Panc1 (cell line): ENCODE measurements around the gene ARCN1. TPM values are rescaled to one million over a fixed set of nuclear protein-coding genes. Genes with fewer than 3 reads are reported as not detected.
"Not testable (repeated sequence)": the region's sequence is repeated elsewhere in the genome, so short reads cannot be mapped to it uniquely, and the experiment has no call there.

ENCODE experiments used
- ATAC-seq: fragments of 200-7000 bp; cut with Tn5 transposase; 2 replicates; pipeline ENCODE4 v1.9.1; 2020; ENCODE audit warnings: mild to moderate bottlenecking, moderate library complexity
- BruUV-seq: library from RNA; stranded (reverse); fragments of 400-500 nt; replicated peaks from 2 replicates; lab custom pipeline; 2021; lab: Mats Ljungman, UMichigan
- CTCF ChIA-PET: fragments of 300-600 bp; sonication (Branson Sonifier 250); formaldehyde crosslinking; loops from one replicate; lab custom pipeline; 2022; ENCODE audit warnings: antibody characterized with exemption; lab: Charles Lee
- POLR2A ChIA-PET: fragments of 300-600 bp; sonication (Branson Sonifier 250); formaldehyde crosslinking; loops from one replicate; lab custom pipeline; 2022; ENCODE audit warnings: antibody characterized with exemption; lab: Charles Lee
- DNase-seq: peaks from one replicate; pipeline ENCODE4 v3.0.0-alpha.2; 2010; ENCODE audit warnings: low read depth, low spot score
- H3K27ac ChIP-seq: 2 replicates; pipeline ENCODE4 v1.5.1; 2011; ENCODE audit warnings: mild to moderate bottlenecking, low read length, inconsistent platforms
- H3K27me3 ChIP-seq: fragments of 200-500 bp; sonication (Bioruptor generic); 2 replicates; pipeline ENCODE4 v1.6.0; 2014; ENCODE audit warnings: low read length, inconsistent platforms; ENCODE audit not compliant: control insufficient read depth, insufficient read depth
- H3K36me3 ChIP-seq: fragments of 200-500 bp; sonication (Bioruptor generic); 2 replicates; pipeline ENCODE4 v1.5.1; 2014; ENCODE audit warnings: inconsistent platforms, mild to moderate bottlenecking, low read length, moderate library complexity; ENCODE audit not compliant: control insufficient read depth, insufficient read depth
- H3K4me1 ChIP-seq: 2 replicates; pipeline ENCODE4 v1.5.1; 2011; ENCODE audit warnings: inconsistent platforms, mild to moderate bottlenecking, low read length, moderate library complexity; ENCODE audit not compliant: control insufficient read depth, insufficient read depth
- H3K4me3 ChIP-seq, 2 experiments: 2 replicates each; pipeline ENCODE4 v1.5.1; 2011 to 2012; ENCODE audit warnings: low read depth in 2 of 2, low read length in 2 of 2, mild to moderate bottlenecking in 2 of 2, inconsistent platforms in 1 of 2, moderate library complexity in 1 of 2
- H3K9me3 ChIP-seq: fragments of 200-500 bp; sonication (Bioruptor generic); 2 replicates; pipeline ENCODE4 v1.5.1; 2014; ENCODE audit warnings: low read depth, mild to moderate bottlenecking, inconsistent platforms, low read length, moderate library complexity; ENCODE audit not compliant: control insufficient read depth, insufficient read depth
- POLR2AphosphoS5 ChIP-seq: IDR thresholded peaks from 2 replicates; pipeline ENCODE4 v1.6.1; 2012; ENCODE audit warnings: mild to moderate bottlenecking, low read depth, low read length, moderate library complexity
- SIN3A ChIP-seq: IDR thresholded peaks from 2 replicates; pipeline ENCODE4 v1.6.1; 2012; ENCODE audit warnings: low read depth, mild to moderate bottlenecking, low read length, moderate library complexity, borderline replicate concordance; ENCODE audit not compliant: insufficient read depth
- TCF7L2 ChIP-seq: IDR thresholded peaks from 2 replicates; pipeline ENCODE4 v1.6.1; 2011; ENCODE audit warnings: mild to moderate bottlenecking, low read depth, low read length, inconsistent platforms
- in situ Hi-C: cut with HindIII; loops from 2 replicates; pipeline ENCODE4 v1.10.0; 2016; ENCODE audit warnings: low sequenced_read_pairs, low pct_unique_long_range_greater_than_20kb
- intact Hi-C: fragments of 100-400 bp; cut with micrococcal nuclease; formaldehyde crosslinking; loops from one replicate; pipeline ENCODE4 v1.10.0; 2022; ENCODE audit not compliant: unreplicated experiment
- total RNA-seq: library from RNA; stranded (reverse); gene quantifications from one replicate; pipeline ENCODE4 v1.2.1, GENCODE V29; 2021; ENCODE audit not compliant: unreplicated experiment
- TF ChIP-seq, protein P1 (sequence below): fragments of 450-650 bp; IDR thresholded peaks from 2 replicates; pipeline ENCODE4 v1.5.1; 2017; ENCODE audit warnings: mild to moderate bottlenecking
- TF ChIP-seq, protein P2 (sequence below), 2 experiments: IDR thresholded peaks; 2 replicates each; pipeline ENCODE4 v1.6.1; 2011 to 2012; ENCODE audit warnings: low read depth in 2 of 2, control low read depth in 1 of 2, low read length in 1 of 2, mild to moderate bottlenecking in 1 of 2, moderate library complexity in 1 of 2; ENCODE audit not compliant: insufficient read depth in 1 of 2

ARCN1 gene
- total RNA-seq, 1 experiment from 2014 or later: 197 TPM

DNA sequence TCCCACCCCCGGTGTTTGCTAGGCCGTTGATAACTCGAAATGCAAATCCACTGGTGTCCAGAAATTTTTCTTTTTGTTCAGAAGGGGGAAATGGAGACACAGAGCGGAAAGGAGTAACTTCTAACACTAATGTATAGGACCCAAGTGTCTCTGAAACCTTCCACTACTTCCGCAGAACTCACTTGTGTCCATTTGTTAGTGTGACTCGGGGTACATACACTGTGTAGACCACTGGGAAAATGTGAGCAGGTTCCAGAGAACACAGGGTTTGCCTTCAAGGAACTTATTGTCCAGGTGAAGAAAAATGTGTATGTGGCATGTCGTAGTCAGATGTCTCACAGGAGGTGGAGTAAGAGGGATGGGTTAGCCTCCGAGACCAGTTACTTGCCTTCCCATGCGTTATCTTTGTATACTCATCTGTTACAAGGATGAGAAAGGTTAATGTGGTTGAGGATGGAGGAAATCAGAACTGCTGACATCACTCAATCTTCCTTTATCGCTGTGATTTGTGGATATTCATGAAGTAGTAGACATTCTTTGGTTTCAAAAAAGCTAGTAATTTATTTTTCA lies 857 bp downstream of the ARCN1 start:
- in situ Hi-C loops (no loop called here), intact Hi-C loops (no loop called here)
- peak overlapping the region; percentile 92 to 93 for H3K4me3 ChIP-seq
- H3K4me1 ChIP-seq: peaks cover 28% of the 10 kb centered on the region
- POLR2A ChIA-PET: interaction anchor here (0.7 kb wide), 1 partner anchor 129 kb away, joined by 4 read pairs; no protein-coding TSS in a partner anchor
- ATAC-seq (peak; percentile 49), DNase-seq (no peak)
- H3K36me3 ChIP-seq: no peaks in the 10 kb centered on the region; the same call in none of the 2 replicates
- no peaks in the 10 kb centered on the region for H3K27me3 ChIP-seq
- H3K27ac ChIP-seq: peak overlapping the region; percentile 94
- no peak for TF ChIP-seq TCF7L2
- no peak for TF ChIP-seq SIN3A
- TF ChIP-seq POLR2AphosphoS5: no peak; the same call in 1 of the 2 replicates
- TF ChIP-seq, protein P1, sequence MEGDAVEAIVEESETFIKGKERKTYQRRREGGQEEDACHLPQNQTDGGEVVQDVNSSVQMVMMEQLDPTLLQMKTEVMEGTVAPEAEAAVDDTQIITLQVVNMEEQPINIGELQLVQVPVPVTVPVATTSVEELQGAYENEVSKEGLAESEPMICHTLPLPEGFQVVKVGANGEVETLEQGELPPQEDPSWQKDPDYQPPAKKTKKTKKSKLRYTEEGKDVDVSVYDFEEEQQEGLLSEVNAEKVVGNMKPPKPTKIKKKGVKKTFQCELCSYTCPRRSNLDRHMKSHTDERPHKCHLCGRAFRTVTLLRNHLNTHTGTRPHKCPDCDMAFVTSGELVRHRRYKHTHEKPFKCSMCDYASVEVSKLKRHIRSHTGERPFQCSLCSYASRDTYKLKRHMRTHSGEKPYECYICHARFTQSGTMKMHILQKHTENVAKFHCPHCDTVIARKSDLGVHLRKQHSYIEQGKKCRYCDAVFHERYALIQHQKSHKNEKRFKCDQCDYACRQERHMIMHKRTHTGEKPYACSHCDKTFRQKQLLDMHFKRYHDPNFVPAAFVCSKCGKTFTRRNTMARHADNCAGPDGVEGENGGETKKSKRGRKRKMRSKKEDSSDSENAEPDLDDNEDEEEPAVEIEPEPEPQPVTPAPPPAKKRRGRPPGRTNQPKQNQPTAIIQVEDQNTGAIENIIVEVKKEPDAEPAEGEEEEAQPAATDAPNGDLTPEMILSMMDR: no peak
- TF ChIP-seq, protein P2, sequence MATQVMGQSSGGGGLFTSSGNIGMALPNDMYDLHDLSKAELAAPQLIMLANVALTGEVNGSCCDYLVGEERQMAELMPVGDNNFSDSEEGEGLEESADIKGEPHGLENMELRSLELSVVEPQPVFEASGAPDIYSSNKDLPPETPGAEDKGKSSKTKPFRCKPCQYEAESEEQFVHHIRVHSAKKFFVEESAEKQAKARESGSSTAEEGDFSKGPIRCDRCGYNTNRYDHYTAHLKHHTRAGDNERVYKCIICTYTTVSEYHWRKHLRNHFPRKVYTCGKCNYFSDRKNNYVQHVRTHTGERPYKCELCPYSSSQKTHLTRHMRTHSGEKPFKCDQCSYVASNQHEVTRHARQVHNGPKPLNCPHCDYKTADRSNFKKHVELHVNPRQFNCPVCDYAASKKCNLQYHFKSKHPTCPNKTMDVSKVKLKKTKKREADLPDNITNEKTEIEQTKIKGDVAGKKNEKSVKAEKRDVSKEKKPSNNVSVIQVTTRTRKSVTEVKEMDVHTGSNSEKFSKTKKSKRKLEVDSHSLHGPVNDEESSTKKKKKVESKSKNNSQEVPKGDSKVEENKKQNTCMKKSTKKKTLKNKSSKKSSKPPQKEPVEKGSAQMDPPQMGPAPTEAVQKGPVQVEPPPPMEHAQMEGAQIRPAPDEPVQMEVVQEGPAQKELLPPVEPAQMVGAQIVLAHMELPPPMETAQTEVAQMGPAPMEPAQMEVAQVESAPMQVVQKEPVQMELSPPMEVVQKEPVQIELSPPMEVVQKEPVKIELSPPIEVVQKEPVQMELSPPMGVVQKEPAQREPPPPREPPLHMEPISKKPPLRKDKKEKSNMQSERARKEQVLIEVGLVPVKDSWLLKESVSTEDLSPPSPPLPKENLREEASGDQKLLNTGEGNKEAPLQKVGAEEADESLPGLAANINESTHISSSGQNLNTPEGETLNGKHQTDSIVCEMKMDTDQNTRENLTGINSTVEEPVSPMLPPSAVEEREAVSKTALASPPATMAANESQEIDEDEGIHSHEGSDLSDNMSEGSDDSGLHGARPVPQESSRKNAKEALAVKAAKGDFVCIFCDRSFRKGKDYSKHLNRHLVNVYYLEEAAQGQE (IDR thresholded peaks at IDR 0.05; ENCODE audit: insufficient read depth in 1 of 2, low read depth in 2 of 2, low read length in 1 of 2): no peak
- H3K9me3 ChIP-seq: no peaks in the 10 kb centered on the region
- CTCF ChIA-PET: no interaction called here
- no TSS peak for BruUV-seq

DNA sequence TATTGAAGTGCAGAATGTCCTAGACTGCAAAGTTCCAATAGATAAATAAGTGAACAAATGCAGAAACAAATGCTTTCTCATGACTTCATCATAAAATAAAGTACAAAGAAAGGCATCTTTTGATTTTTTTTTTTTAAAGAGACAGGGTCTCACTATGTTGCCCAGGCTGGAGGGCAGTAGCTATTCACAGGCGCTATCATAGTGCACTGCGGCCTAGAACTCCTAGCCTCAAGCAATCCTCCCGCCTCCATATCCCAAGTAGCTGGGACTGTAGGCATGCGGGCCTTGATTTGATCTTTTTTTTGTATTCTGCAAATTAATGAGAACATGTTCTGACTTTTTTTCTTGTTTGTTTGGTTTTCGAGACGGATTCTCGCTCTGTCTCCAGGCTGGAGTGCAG lies 2.4 kb downstream of the ARCN1 start:
- intact Hi-C loops (no loop called here), in situ Hi-C loops (loop anchor here (5.0 kb wide), 1 partner anchor 47 kb away; the partner anchor contains the start of gene TTC36)
- H3K4me1 ChIP-seq: peaks cover 28% of the 10 kb centered on the region
- H3K36me3 ChIP-seq: no peaks in the 10 kb centered on the region; the same call in none of the 2 replicates
- no peaks in the 10 kb centered on the region for H3K9me3 ChIP-seq
- TF ChIP-seq, protein P1: no peak
- TF ChIP-seq POLR2AphosphoS5 (no peak), SIN3A (no peak), TCF7L2 (no peak)
- TF ChIP-seq, protein P2 (IDR thresholded peaks at IDR 0.05; ENCODE audit: insufficient read depth in 1 of 2, low read depth in 2 of 2, low read length in 1 of 2): no peak
- no peak for ATAC-seq
- no peak for DNase-seq
- no peaks in the 10 kb centered on the region for H3K27me3 ChIP-seq
- POLR2A ChIA-PET: no interaction called here
- CTCF ChIA-PET: no interaction called here
- no peak overlapping the region for H3K27ac ChIP-seq
- BruUV-seq: no TSS peak
- no peak overlapping the region for H3K4me3 ChIP-seq

DNA sequence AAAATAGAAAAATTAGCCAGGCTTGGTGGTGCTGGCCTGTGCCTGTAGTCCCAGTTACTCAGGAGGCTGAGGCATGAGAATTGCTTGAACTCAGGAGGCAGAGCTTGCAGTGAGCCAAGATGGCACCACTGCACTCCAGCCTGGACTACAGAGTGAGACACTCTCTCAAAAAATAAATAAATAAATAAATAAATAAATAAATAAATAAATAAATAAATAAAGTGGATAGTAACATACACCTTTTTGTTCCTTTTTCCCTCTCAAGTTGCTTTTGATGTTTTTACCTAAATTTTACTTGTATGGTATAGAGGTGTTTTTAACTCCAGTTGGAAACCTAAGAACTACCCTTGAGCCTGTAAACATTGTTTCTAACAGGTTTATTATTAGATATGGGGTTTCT lies 5.8 kb downstream of the ARCN1 start:
- ATAC-seq, BruUV-seq, H3K27ac ChIP-seq, H3K36me3 ChIP-seq, POLR2A ChIA-PET, H3K27me3 ChIP-seq, H3K4me3 ChIP-seq, intact Hi-C loops, DNase-seq, CTCF ChIA-PET, H3K9me3 ChIP-seq: not testable (repeated sequence)
- H3K4me1 ChIP-seq: peaks cover 28% of the 10 kb centered on the region
- in situ Hi-C loops: loop anchor here (5.0 kb wide), 1 partner anchor 51 kb away; the partner anchor contains the start of gene TTC36
